ENCODE results near the gene PHLPP1.

PHLPP1 gene

GRCh38 chr18:62867534-62867933 lies 152.2 kb downstream of the PHLPP1 start:
- Histone ChIP-seq H3K27me3 (no peaks in the 10 kb centered on the region), H3K36me3 (no peaks in the 10 kb centered on the region), H3K4me1 (ENCODE audit: control insufficient read depth in 1 of 2, insufficient read depth in 1 of 2, low read depth in 1 of 2, low read length in 1 of 2) (no peaks in the 10 kb centered on the region), H3K27ac (no peak overlapping the region), H3K9me3 (no peaks in the 10 kb centered on the region), H3K4me3 (ENCODE audit: low read depth in 1 of 2, low read length in 1 of 2) (no peak overlapping the region)
- TF ChIP-seq, protein P1, sequence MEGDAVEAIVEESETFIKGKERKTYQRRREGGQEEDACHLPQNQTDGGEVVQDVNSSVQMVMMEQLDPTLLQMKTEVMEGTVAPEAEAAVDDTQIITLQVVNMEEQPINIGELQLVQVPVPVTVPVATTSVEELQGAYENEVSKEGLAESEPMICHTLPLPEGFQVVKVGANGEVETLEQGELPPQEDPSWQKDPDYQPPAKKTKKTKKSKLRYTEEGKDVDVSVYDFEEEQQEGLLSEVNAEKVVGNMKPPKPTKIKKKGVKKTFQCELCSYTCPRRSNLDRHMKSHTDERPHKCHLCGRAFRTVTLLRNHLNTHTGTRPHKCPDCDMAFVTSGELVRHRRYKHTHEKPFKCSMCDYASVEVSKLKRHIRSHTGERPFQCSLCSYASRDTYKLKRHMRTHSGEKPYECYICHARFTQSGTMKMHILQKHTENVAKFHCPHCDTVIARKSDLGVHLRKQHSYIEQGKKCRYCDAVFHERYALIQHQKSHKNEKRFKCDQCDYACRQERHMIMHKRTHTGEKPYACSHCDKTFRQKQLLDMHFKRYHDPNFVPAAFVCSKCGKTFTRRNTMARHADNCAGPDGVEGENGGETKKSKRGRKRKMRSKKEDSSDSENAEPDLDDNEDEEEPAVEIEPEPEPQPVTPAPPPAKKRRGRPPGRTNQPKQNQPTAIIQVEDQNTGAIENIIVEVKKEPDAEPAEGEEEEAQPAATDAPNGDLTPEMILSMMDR (IDR thresholded peaks at IDR 0.05): no peak

DNA sequence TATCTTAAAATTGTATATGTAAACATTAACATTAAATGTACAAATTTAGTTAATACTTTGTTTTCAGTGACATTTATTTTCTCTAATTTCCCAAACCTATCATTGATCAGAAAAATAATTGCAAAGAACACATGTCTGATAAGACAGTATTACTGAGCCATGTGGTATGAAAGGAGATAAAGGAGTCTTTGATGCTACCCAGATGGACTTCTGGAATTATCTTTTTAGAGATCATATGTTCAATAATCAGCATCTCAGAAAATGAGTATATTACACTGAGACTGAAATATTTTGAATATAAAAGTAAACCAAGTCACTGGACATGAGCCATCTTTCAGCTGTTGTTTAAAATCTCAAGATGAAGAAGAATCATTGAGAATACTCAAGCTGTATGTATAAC lies 153.3 kb downstream of the PHLPP1 start:
- Histone ChIP-seq H3K27ac (no peak overlapping the region), H3K36me3 (no peaks in the 10 kb centered on the region), H3K9me3 (no peaks in the 10 kb centered on the region), H3K4me1 (ENCODE audit: control insufficient read depth in 1 of 2, insufficient read depth in 1 of 2, low read depth in 1 of 2, low read length in 1 of 2) (no peaks in the 10 kb centered on the region), H3K27me3 (no peaks in the 10 kb centered on the region), H3K4me3 (ENCODE audit: low read depth in 1 of 2, low read length in 1 of 2) (no peak overlapping the region)
- TF ChIP-seq, protein P1 (IDR thresholded peaks at IDR 0.05): no peak

DNA sequence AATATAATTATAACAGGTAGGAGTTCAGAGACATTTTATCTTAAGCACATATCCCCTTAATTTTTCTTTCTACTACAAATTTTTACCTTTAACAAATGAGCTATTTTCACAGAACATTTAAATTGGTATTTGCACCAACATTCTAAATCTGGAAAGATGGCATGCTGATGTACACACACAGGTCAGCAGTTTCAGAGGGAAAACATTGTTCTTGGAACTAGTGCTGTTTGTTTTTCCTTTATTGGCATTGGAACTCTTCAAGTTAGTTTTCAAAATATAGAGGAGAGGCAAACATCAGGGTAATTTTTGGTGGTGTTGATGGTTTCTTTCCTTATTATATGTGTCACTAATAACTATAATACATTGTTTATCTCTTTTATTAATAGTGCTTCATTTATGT lies 155.3 kb downstream of the PHLPP1 start:
- no peaks in the 10 kb centered on the region for H3K9me3 ChIP-seq
- H3K4me1 ChIP-seq (ENCODE audit: control insufficient read depth in 1 of 2, insufficient read depth in 1 of 2, low read depth in 1 of 2, low read length in 1 of 2): no peaks in the 10 kb centered on the region
- H3K27ac ChIP-seq: no peak overlapping the region
- H3K36me3 ChIP-seq: no peaks in the 10 kb centered on the region
- TF ChIP-seq, protein P1 (IDR thresholded peaks at IDR 0.05): no peak
- no peak overlapping the region for H3K4me3 ChIP-seq (ENCODE audit: low read depth in 1 of 2, low read length in 1 of 2)
- H3K27me3 ChIP-seq: no peaks in the 10 kb centered on the region

- no peaks in the 10 kb centered on the region for H3K4me1 ChIP-seq (ENCODE audit: control insufficient read depth in 1 of 2, insufficient read depth in 1 of 2, low read depth in 1 of 2, low read length in 1 of 2)
Measured at GRCh38 chr18:62875323-62875722, 160.0 kb downstream of the PHLPP1 start.

GRCh38 chr18:62876111-62876510 lies 160.8 kb downstream of the PHLPP1 start:
- no peak overlapping the region for H3K4me3 ChIP-seq (ENCODE audit: low read depth in 1 of 2, low read length in 1 of 2)
- H3K36me3 ChIP-seq: no peaks in the 10 kb centered on the region
- no peaks in the 10 kb centered on the region for H3K27me3 ChIP-seq
- TF ChIP-seq, protein P1 (IDR thresholded peaks at IDR 0.05): no peak
- no peak overlapping the region for H3K27ac ChIP-seq
- no peaks in the 10 kb centered on the region for H3K4me1 ChIP-seq (ENCODE audit: control insufficient read depth in 1 of 2, insufficient read depth in 1 of 2, low read depth in 1 of 2, low read length in 1 of 2)
- no peaks in the 10 kb centered on the region for H3K9me3 ChIP-seq

More at GRCh38 chr18:62875323-62875722, 160.0 kb downstream of the PHLPP1 start:
- Histone ChIP-seq H3K27me3 (no peaks in the 10 kb centered on the region), H3K4me3 (ENCODE audit: low read depth in 1 of 2, low read length in 1 of 2) (no peak overlapping the region), H3K36me3 (no peaks in the 10 kb centered on the region), H3K9me3 (no peaks in the 10 kb centered on the region), H3K27ac (no peak overlapping the region)
- TF ChIP-seq, protein P1 (IDR thresholded peaks at IDR 0.05): no peak

- Histone ChIP-seq H3K4me3 (ENCODE audit: low read depth in 1 of 2, low read length in 1 of 2) (no peak overlapping the region), H3K36me3 (no peaks in the 10 kb centered on the region), H3K27me3 (no peaks in the 10 kb centered on the region), H3K9me3 (no peaks in the 10 kb centered on the region), H3K27ac (no peak overlapping the region), H3K4me1 (ENCODE audit: control insufficient read depth in 1 of 2, insufficient read depth in 1 of 2, low read depth in 1 of 2, low read length in 1 of 2) (no peaks in the 10 kb centered on the region)
- TF ChIP-seq, protein P1 (IDR thresholded peaks at IDR 0.05): no peak
Measured at GRCh38 chr18:62876828-62877227, 161.5 kb downstream of the PHLPP1 start.

All from neutrophil (primary cell).